Measurements from ENCODE around the gene FAM110D.

- no peak for TF ChIP-seq CTCF (IDR thresholded peaks at IDR 0.05)
- no peak for TF ChIP-seq POLR2AphosphoS5 (IDR thresholded peaks at IDR 0.05; ENCODE audit: low read depth, low read length)
- no peak for TF ChIP-seq REST (IDR thresholded peaks at IDR 0.05; ENCODE audit: insufficient read depth in 1 of 2, low read depth in 2 of 2, low read length in 1 of 2)
Observed at GRCh38 chr1:26197813-26198212, 38.9 kb downstream of the FAM110D start.

All from Panc1 (cell line).